H1 (cell line): ENCODE data around the gene SHISA8. TPM values are rescaled to one million over a fixed set of nuclear protein-coding genes. Genes with fewer than 3 reads are reported as not detected.

ENCODE experiments used
- CTCF ChIA-PET: fragments of 300-600 bp; sonication (Branson Sonifier 250); formaldehyde crosslinking; loops from one replicate; lab custom pipeline; 2021; ENCODE audit not compliant: partially characterized antibody; lab: Charles Lee
- POLR2A ChIA-PET: fragments of 300-600 bp; sonication (Branson Sonifier 250); formaldehyde crosslinking; loops from one replicate; lab custom pipeline; 2021; ENCODE audit warnings: inconsistent platforms; ENCODE audit not compliant: partially characterized antibody; lab: Charles Lee
- DNase-seq, 2 experiments: peaks; one replicate each; pipeline versions ENCODE4 v3.0.0 to v3.0.0-alpha.2; 2010 to 2022; ENCODE audit warnings: low spot score in 2 of 2, low read depth in 1 of 2, mixed read lengths in 1 of 2
- FAIRE-seq: peaks from 2 replicates; lab custom pipeline; 2011; peaks lifted over from hg19 to GRCh38; lab: Jason Lieb, UNC
- H2AFZ ChIP-seq: 2 replicates; pipeline ENCODE4 v1.8.1; 2012; ENCODE audit warnings: low read length, inconsistent platforms
- H2AK5ac ChIP-seq: 2 replicates; pipeline ENCODE4 v1.6.1; 2013; ENCODE audit warnings: low read depth, low read length
- H2BK120ac ChIP-seq: replicated peaks from 2 replicates; pipeline ENCODE3; 2013; ENCODE audit warnings: low read depth, low read length, inconsistent platforms
- H2BK12ac ChIP-seq: 2 replicates; pipeline ENCODE4 v1.6.1; 2013; ENCODE audit warnings: low read depth, low read length
- H2BK15ac ChIP-seq: 2 replicates; pipeline ENCODE4 v1.6.1; 2013; ENCODE audit warnings: low read length
- H2BK20ac ChIP-seq: 2 replicates; pipeline ENCODE4 v1.6.1; 2013; ENCODE audit warnings: low read length
- H2BK5ac ChIP-seq: 2 replicates; pipeline ENCODE4 v1.6.1; 2013; ENCODE audit warnings: low read depth, low read length
- H3K14ac ChIP-seq: 2 replicates; pipeline ENCODE4 v1.6.1; 2013; ENCODE audit warnings: inconsistent platforms; ENCODE audit not compliant: insufficient read length
- H3K18ac ChIP-seq: 2 replicates; pipeline ENCODE4 v1.6.1; 2013; ENCODE audit warnings: low read length; ENCODE audit errors: extremely low read depth
- H3K23ac ChIP-seq: 2 replicates; pipeline ENCODE4 v1.6.1; 2013; ENCODE audit warnings: inconsistent platforms; ENCODE audit not compliant: insufficient read length
- H3K23me2 ChIP-seq: 2 replicates; pipeline ENCODE4 v1.6.1; 2013; ENCODE audit warnings: low read depth, low read length
- H3K27ac ChIP-seq: 2 replicates; pipeline ENCODE4 v1.6.1; 2011; ENCODE audit warnings: low read depth, low read length, inconsistent platforms
- H3K27me3 ChIP-seq, 4 experiments: replicated peaks in 1 of 4; 1 replicate in 1 of 4; 2 replicates in 3 of 4; pipeline versions ENCODE4 v1.6.1 to v1.8.1; 2011 to 2013; ENCODE audit warnings: low read length in 3 of 4, mild to moderate bottlenecking in 3 of 4, inconsistent platforms in 2 of 4, mixed read lengths in 2 of 4, moderate library complexity in 1 of 4; ENCODE audit not compliant: control insufficient read depth in 3 of 4, insufficient read depth in 3 of 4; ENCODE audit errors: extremely low read depth in 1 of 4
- H3K36me3 ChIP-seq, 4 experiments: 2 replicates each; pipeline versions ENCODE4 v1.6.1 to v1.8.1; 2011 to 2013; ENCODE audit warnings: mild to moderate bottlenecking in 4 of 4, low read length in 3 of 4, moderate library complexity in 2 of 4, control low read depth in 1 of 4, inconsistent platforms in 1 of 4; ENCODE audit not compliant: insufficient read depth in 4 of 4, control insufficient read depth in 2 of 4
- H3K4ac ChIP-seq: replicated peaks from 2 replicates; pipeline ENCODE3; 2013; ENCODE audit warnings: low read length, low read depth, mixed read lengths, inconsistent platforms; ENCODE audit not compliant: insufficient read length
- H3K4me1 ChIP-seq, 4 experiments: replicated peaks in 1 of 4; 1 replicate in 1 of 4; 2 replicates in 3 of 4; pipeline versions ENCODE4 v1.6.1 to v1.8.1; 2011 to 2013; ENCODE audit warnings: low read length in 3 of 4, inconsistent platforms in 2 of 4, mixed read lengths in 1 of 4; ENCODE audit not compliant: insufficient read depth in 4 of 4, control insufficient read depth in 3 of 4
- H3K4me2 ChIP-seq, 2 experiments: 2 replicates each; pipeline versions ENCODE4 v1.6.1 to v1.8.1; 2011 to 2013; ENCODE audit warnings: low read depth in 2 of 2, low read length in 2 of 2, control low read depth in 1 of 2, inconsistent platforms in 1 of 2, mild to moderate bottlenecking in 1 of 2; ENCODE audit not compliant: insufficient read depth in 1 of 2
- H3K4me3 ChIP-seq, 4 experiments: fragments of 200-600, 300-600 bp in 1 of 4; sonication (generic), shearing (Covaris generic), sonication (Bioruptor Twin) in 1 of 4; 2 replicates each; pipeline versions ENCODE4 v1.5.1 to v1.8.1; 2011 to 2016; ENCODE audit warnings: low read length in 4 of 4, low read depth in 3 of 4, control low read depth in 2 of 4, inconsistent platforms in 2 of 4, mild to moderate bottlenecking in 2 of 4, mixed read lengths in 1 of 4, moderate library complexity in 1 of 4; ENCODE audit not compliant: insufficient read depth in 2 of 4; ENCODE audit errors: extremely low read depth in 1 of 4
- H3K56ac ChIP-seq: replicated peaks from 2 replicates; pipeline ENCODE3; 2013; ENCODE audit warnings: low read depth, mild to moderate bottlenecking, mixed read lengths, low read length, inconsistent platforms; ENCODE audit not compliant: insufficient read length
- H3K79me1 ChIP-seq: 2 replicates; pipeline ENCODE4 v1.6.1; 2013; ENCODE audit warnings: low read depth, low read length, control low read depth
- H3K79me2 ChIP-seq, 2 experiments: 2 replicates each; pipeline versions ENCODE4 v1.6.1 to v1.8.1; 2012 to 2013; ENCODE audit warnings: low read length in 2 of 2, mild to moderate bottlenecking in 2 of 2, inconsistent platforms in 1 of 2; ENCODE audit not compliant: insufficient read depth in 2 of 2, control insufficient read depth in 1 of 2
- H3K9ac ChIP-seq, 4 experiments: replicated peaks in 1 of 4; 1 replicate in 1 of 4; 2 replicates in 3 of 4; pipeline versions ENCODE4 v1.6.1 to v1.8.1; 2011 to 2013; ENCODE audit warnings: low read depth in 3 of 4, low read length in 3 of 4, control low read depth in 2 of 4, mild to moderate bottlenecking in 2 of 4, moderate library complexity in 2 of 4, inconsistent platforms in 1 of 4; ENCODE audit errors: extremely low read depth in 1 of 4
- H3K9me3 ChIP-seq, 2 experiments: 2 replicates each; pipeline versions ENCODE4 v1.6.1 to v1.8.1; 2012 to 2013; ENCODE audit warnings: mild to moderate bottlenecking in 2 of 2, moderate library complexity in 2 of 2, control low read depth in 1 of 2, inconsistent platforms in 1 of 2, low read depth in 1 of 2, low read length in 1 of 2, mixed read lengths in 1 of 2; ENCODE audit not compliant: insufficient read depth in 2 of 2
- H4K20me1 ChIP-seq, 2 experiments: replicated peaks in 1 of 2; 2 replicates each; pipeline versions ENCODE3 to v1.8.1; 2011 to 2013; ENCODE audit warnings: inconsistent platforms in 2 of 2, low read length in 2 of 2, mild to moderate bottlenecking in 1 of 2; ENCODE audit not compliant: insufficient read depth in 2 of 2, control insufficient read depth in 1 of 2
- H4K5ac ChIP-seq: 2 replicates; pipeline ENCODE4 v1.6.1; 2013; ENCODE audit warnings: low read length, low read depth, mixed read lengths, inconsistent platforms; ENCODE audit not compliant: insufficient read length
- H4K8ac ChIP-seq: 2 replicates; pipeline ENCODE4 v1.8.0; 2013; ENCODE audit warnings: mild to moderate bottlenecking, moderate library complexity, low read length, inconsistent platforms; ENCODE audit not compliant: insufficient read depth; ENCODE audit errors: extremely low read depth
- H4K91ac ChIP-seq: replicated peaks from 2 replicates; pipeline ENCODE3; 2013; ENCODE audit warnings: low read length, mixed read lengths, inconsistent platforms; ENCODE audit not compliant: insufficient read length
- KDM5A ChIP-seq: fragments of 200-600 bp; IDR thresholded peaks from 2 replicates; pipeline ENCODE4 v1.7.1; 2012; ENCODE audit warnings: mild to moderate bottlenecking, low read length, inconsistent platforms, mixed read lengths
- SIX5 ChIP-seq: IDR thresholded peaks from 2 replicates; pipeline ENCODE4 v1.6.1; 2011; ENCODE audit warnings: mild to moderate bottlenecking, low read depth, low read length
- SUZ12 ChIP-seq: fragments of 200-600 bp; sonication (generic); IDR thresholded peaks from 2 replicates; pipeline ENCODE4 v1.6.1; 2012; ENCODE audit warnings: mild to moderate bottlenecking, inconsistent platforms, low read length, moderate library complexity, mixed read lengths
- WGBS, 2 experiments: shearing (Covaris generic) in 1 of 2; methylation state at CpG; one replicate each; pipeline versions ENCODE4 v1.1.6 to v1.1.7; 2013 to 2015; ENCODE audit warnings: low lambda C conversion rate in 2 of 2, mixed read lengths in 2 of 2, inconsistent platforms in 1 of 2, low coverage in 1 of 2, missing lambda C conversion rate in 1 of 2; ENCODE audit not compliant: insufficient replicate concordance in 2 of 2, insufficient coverage in 1 of 2, insufficient read length in 1 of 2; ENCODE audit errors: extremely low coverage in 1 of 2, missing lambda C conversion rate in 1 of 2; 5-methylcytosine and 5-hydroxymethylcytosine counted together
- long read RNA-seq, 2 experiments: library from RNA in 1 of 2; library from capped mRNA in 1 of 2; stranded (forward); transcript quantifications; one replicate each; pipeline ENCODE4 v2.0.0, GENCODE V29; 2021; ENCODE audit warnings: inconsistent platforms in 1 of 2
- polyA minus RNA-seq, 3 experiments: library from RNA; depleted of rRNA, polyadenylated mRNA; stranded (reverse); fragments of >200 nt; gene quantifications; 1 replicate in 2 of 3; 2 replicates in 1 of 3; pipeline ENCODE4 v1.2.3, GENCODE V29; 2011
- polyA plus RNA-seq, 7 experiments: library from polyadenylated mRNA; depleted of rRNA in 3 of 7; stranded (reverse) in 5 of 7; unstranded in 2 of 7; fragments of >200 nt in 5 of 7; fragments of 200-250 nt in 2 of 7; gene quantifications; 1 replicate in 5 of 7; 2 replicates in 1 of 7; 4 replicates in 1 of 7; pipeline versions ENCODE4 v1.2.1 to v1.2.3, GENCODE V29; 2011 to 2013; ENCODE audit warnings: missing spikeins in 2 of 7, mixed read lengths in 2 of 7
- total RNA-seq: library from RNA; stranded (reverse); fragmentation: NEBNext Ultra II Directional; extraction: Animal tissue kit (Norgen Biotek cat#: 25700); gene quantifications from 2 replicates; pipeline ENCODE4 v1.2.1, GENCODE V29; 2021
- TF ChIP-seq, protein P1 (sequence below): IDR thresholded peaks from 2 replicates; pipeline ENCODE4 v1.6.1; 2012; ENCODE audit warnings: inconsistent platforms

SHISA8 gene
- total RNA-seq = 0.89 and 0.90 TPM in 2 replicates
- polyA plus RNA-seq (2011; rRNA removed) = 0.14 and 0.35 TPM in 2 replicates
- polyA plus RNA-seq (2011; cell fraction: cytosol; rRNA removed) = 0.39 TPM
- 2.4 TPM for polyA plus RNA-seq (2011; cell fraction: nucleus; rRNA removed)
- polyA plus RNA-seq (2012, experiment 1 of 2) = 0.39 to 0.50 TPM in 2 of 4 replicates, not detected in the others
- polyA plus RNA-seq (2012, experiment 2 of 2) = not detected
- 0.73 TPM for polyA plus RNA-seq (2013, experiment 1 of 2)
- polyA plus RNA-seq (2013, experiment 2 of 2) = 0.59 TPM
- polyA minus RNA-seq (2011; rRNA and poly(A)+ RNA removed) = not detected in 2 replicates
- polyA minus RNA-seq (2011; cell fraction: cytosol; rRNA and poly(A)+ RNA removed) = not detected
- polyA minus RNA-seq (2011; cell fraction: nucleus; rRNA and poly(A)+ RNA removed) = 0.70 TPM
- long read RNA-seq, experiment 1 = 0 reads
- long read RNA-seq, experiment 2 = 0 reads

DNA sequence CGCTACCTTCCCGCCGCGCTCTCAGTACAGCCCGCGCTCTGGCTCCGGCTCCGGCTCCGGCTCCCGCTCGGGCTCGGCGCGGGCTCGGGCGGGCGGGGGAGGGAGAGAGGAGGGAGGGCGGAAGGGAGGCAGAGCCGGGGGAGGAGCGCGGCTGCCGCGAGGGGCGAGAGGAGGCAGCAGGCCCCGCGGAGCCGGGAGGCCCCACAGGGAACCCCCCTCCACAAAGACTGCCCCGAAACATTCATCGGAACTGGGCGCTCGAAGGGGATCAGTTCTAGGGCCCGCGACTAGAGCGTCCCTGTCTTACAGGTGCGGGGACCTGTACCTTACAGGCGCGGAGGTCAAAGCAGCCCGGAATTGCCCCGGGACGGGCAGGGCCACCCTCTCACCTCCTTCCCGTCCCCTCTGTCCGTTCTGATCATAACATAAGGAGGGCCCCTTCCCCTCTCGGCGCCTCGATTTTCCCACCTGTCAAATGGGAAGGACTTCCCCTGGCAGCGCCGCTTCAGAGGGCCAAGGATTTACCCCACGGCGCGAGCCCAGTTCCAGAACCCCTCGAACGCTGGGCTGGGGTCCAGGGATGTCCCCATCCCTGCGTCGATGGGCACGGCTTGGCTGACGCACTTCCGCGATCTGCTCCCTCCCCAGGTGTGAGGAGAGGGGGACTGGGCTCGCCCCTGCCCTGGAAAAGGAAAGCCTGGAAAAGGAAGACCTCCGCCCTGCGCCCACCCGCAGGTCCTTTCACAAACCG, at the start of gene SHISA8:
Gene SHISA8 (minus strand): TSS at position 40 of the 751 bp plus-strand sequence. CDS start 407 bp downstream, outside the sequence.
- no peak within 1 kb of the TSS for H3K9ac ChIP-seq
- peak within 1 kb of the TSS; percentile 68 to 95 for H3K4me2 ChIP-seq
- 7% methylated on average over 25 of the region's 63 CpGs; no CpG with 5 or more reads in 1 of the 2 experiments for WGBS, 2 experiments
- H3K27ac ChIP-seq = no peak within 1 kb of the TSS
- ChIA-PET CTCF (interaction anchor here (0.9 to 2.9 kb wide), 3 partner anchors 10 to 31 kb away, joined by 3 to 13 read pairs (median 10); partner anchors contain the start of gene CENPM), POLR2A (interaction anchor here (1.3 to 1.7 kb wide), 4 partner anchors 7 to 19 kb away, joined by 3 to 7 read pairs (median 6); no protein-coding TSS in a partner anchor)
- peak within 1 kb of the TSS; percentile 80 for H4K8ac ChIP-seq
- H3K23me2 ChIP-seq = peaks cover 12% of the 10 kb centered on the region; the same call in 1 of the 2 replicates
- peak within 1 kb of the TSS; percentile 39; the same call in 1 of the 2 replicates for H2BK12ac ChIP-seq
- H3K36me3 ChIP-seq = peaks cover 0 to 16% (median 0%) of the 10 kb centered on the region in 4 experiments; a peak in 1 of 8 replicates
- peak within 1 kb of the TSS; percentile 30 to 65 (median 40) for H3K4me3 ChIP-seq
- H3K9me3 ChIP-seq = no peaks in the 10 kb centered on the region; a peak in 1 of 4 replicates
- peaks cover 0 to 20% (median 14%) of the 10 kb centered on the region in 4 experiments; a peak in 6 of 7 replicates for H3K4me1 ChIP-seq
- H2BK5ac ChIP-seq = no peak within 1 kb of the TSS
- no peak within 1 kb of the TSS for H3K14ac ChIP-seq
- no peak within 1 kb of the TSS for H3K23ac ChIP-seq
- no peak within 1 kb of the TSS; the same call in 1 of the 2 replicates for H2AFZ ChIP-seq
- peak within 1 kb of the TSS; percentile 95; the same call in 1 of the 2 replicates for H2BK15ac ChIP-seq
- no peak within 1 kb of the TSS for H2AK5ac ChIP-seq
- no peak within 1 kb of the TSS for H3K4ac ChIP-seq
- H3K56ac ChIP-seq = no peak within 1 kb of the TSS
- FAIRE-seq = no peak
- peaks cover 13 to 24% of the 10 kb centered on the region in 2 experiments for H4K20me1 ChIP-seq
- H2BK120ac ChIP-seq = no peak within 1 kb of the TSS
- H4K5ac ChIP-seq = no peak within 1 kb of the TSS
- H4K91ac ChIP-seq = no peak within 1 kb of the TSS
- no peaks in the 10 kb centered on the region for H3K79me2 ChIP-seq
- no peaks in the 10 kb centered on the region for H3K79me1 ChIP-seq
- DNase-seq = no peak
- H3K27me3 ChIP-seq = peaks cover 69 to 98% (median 93%) of the 10 kb centered on the region in 4 experiments
- no peak within 1 kb of the TSS; the same call in 1 of the 2 replicates for H3K18ac ChIP-seq
- no peak within 1 kb of the TSS for H2BK20ac ChIP-seq
- TF ChIP-seq KDM5A (no peak), SIX5 (no peak), SUZ12 (peak; percentile 63)
- TF ChIP-seq, protein P1, sequence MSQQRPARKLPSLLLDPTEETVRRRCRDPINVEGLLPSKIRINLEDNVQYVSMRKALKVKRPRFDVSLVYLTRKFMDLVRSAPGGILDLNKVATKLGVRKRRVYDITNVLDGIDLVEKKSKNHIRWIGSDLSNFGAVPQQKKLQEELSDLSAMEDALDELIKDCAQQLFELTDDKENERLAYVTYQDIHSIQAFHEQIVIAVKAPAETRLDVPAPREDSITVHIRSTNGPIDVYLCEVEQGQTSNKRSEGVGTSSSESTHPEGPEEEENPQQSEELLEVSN = no peak
